ENCODE measurements around the gene RNF149.
"Not testable (repeated sequence)": the region's sequence is repeated elsewhere in the genome, so short reads cannot be mapped to it uniquely, and the experiment has no call there.

- TF ChIP-seq CTCF (IDR thresholded peaks at IDR 0.05; ENCODE audit: extremely low read depth in 1 of 2, insufficient read depth in 1 of 2, low read depth in 1 of 2, low read length in 2 of 2); GATA2 (IDR thresholded peaks at IDR 0.05; ENCODE audit: insufficient read depth, insufficient read length, low read depth, low read length): not testable (repeated sequence)
Observed at GRCh38 chr2:101244899-101245298, 63.6 kb downstream of the RNF149 start.

Data from endothelial cell of umbilical vein (primary cell).